Measurements from ENCODE around the gene C1orf198.

The C1orf198 gene

GRCh38 chr1:230797942-230798365 is 70.4 kb downstream of the C1orf198 start:
- Mint-ChIP-seq H3K27ac (no peak overlapping the region), H3K27me3 (peaks cover 3% of the 10 kb centered on the region), H3K4me1 (no peaks in the 10 kb centered on the region), H3K9me3 (no peaks in the 10 kb centered on the region), H3K36me3 (no peaks in the 10 kb centered on the region), H3K4me3 (no peak overlapping the region)

DNA sequence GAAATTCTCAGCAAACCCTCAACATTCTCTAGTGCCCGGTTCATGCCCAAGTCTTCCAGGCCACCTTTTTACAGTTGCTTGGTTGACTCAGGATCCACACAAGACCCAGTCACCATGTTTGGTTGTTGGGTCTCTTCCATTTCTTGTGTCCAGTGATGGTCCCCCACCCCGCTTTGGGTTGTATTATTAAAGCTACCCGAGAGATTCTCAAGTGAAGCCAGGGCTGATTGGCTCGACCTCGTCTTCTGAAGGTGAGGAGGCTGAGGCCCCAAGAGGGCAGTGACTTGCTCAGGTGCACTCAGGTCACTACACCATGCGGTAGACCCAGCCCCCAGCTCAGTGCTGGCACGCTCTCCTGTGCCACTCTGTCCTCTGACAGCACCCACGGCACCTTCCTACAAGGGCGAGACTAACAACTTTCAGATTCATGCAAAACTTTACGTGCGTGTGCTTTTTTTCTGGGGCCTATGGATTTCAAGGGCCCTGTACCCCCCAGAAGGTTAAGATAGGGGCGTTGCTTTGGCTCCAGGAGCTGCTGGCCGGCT is 70.9 kb downstream of the C1orf198 start:
- H3K27me3 Mint-ChIP-seq, result peaks cover 3% of the 10 kb centered on the region

DNA sequence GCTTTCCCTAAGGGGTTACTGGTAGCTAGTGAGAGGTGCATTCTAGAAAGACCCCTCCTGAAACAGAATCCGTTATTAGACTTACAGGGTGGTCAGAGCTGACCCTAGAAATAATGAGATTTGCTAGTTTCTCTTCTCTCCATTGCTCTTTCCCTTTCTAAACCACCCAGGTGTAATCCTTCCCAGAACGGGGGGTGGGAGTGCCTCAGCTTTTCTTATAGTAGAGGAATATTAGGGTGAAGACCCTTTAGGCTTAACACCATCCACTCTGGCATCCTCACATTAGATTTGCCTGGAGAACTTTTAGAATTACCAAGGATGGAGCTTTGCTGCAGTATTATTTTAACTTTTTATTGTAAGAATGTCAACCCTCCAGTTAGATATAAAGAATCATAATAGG is 71.7 kb downstream of the C1orf198 start:
- Mint-ChIP-seq H3K4me3 (no peak overlapping the region), H3K27ac (no peak overlapping the region), H3K36me3 (no peaks in the 10 kb centered on the region), H3K4me1 (no peaks in the 10 kb centered on the region), H3K27me3 (peaks cover 5% of the 10 kb centered on the region), H3K9me3 (no peaks in the 10 kb centered on the region)

More for the DNA sequence above, 70.9 kb downstream of the C1orf198 start:
- no peak overlapping the region for H3K4me3 Mint-ChIP-seq
- no peaks in the 10 kb centered on the region for H3K9me3 Mint-ChIP-seq
- no peaks in the 10 kb centered on the region for H3K36me3 Mint-ChIP-seq
- no peaks in the 10 kb centered on the region for H3K4me1 Mint-ChIP-seq
- no peak overlapping the region for H3K27ac Mint-ChIP-seq

DNA sequence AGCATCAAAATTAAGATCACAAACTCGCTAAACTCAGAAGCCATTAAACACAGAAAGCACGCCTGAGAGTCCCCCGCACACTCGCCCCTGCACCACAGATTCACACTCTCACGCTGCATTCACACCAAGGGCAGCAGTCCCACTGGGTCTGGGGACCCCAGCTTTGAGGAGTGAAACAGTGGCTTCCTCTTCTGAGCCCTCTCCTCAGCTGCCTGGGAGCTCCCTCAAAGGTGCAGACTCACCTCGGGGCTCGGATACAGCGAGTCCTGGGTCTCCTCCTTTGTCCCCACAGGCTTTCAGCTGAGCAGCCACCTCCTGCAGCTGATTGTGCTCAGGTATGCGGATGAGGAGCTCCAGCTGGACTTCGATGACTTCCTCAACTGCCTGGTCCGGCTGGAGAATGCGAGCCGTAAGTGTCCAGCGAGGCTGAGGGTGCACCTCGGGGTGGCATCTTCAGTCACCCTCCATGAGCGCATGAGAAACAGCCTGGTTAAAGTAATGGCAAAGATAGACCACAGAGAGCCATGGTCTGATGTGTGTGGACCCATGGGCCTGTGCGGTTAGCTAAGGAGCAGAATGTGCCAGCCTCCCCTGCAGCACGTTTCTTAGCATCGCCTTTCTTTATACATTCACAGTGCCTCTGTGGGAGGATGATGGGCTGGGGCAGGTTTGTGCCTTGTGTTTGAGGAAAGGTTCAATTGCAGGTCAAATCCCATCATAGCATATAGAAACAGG is 73.3 kb downstream of the C1orf198 start:
- Mint-ChIP-seq H3K4me3 (no peak overlapping the region), H3K4me1 (no peaks in the 10 kb centered on the region), H3K27me3 (peaks cover 5% of the 10 kb centered on the region), H3K27ac (no peak overlapping the region), H3K36me3 (no peaks in the 10 kb centered on the region), H3K9me3 (no peaks in the 10 kb centered on the region)

GRCh38 chr1:230794431-230794830 is 73.9 kb downstream of the C1orf198 start:
- H3K9me3 Mint-ChIP-seq, result no peaks in the 10 kb centered on the region
- no peak overlapping the region for H3K4me3 Mint-ChIP-seq
- H3K4me1 Mint-ChIP-seq, result no peaks in the 10 kb centered on the region
- no peak overlapping the region for H3K27ac Mint-ChIP-seq
- H3K36me3 Mint-ChIP-seq, result no peaks in the 10 kb centered on the region
- H3K27me3 Mint-ChIP-seq, result peaks cover 5% of the 10 kb centered on the region

- H3K27me3 Mint-ChIP-seq, result peaks cover 5% of the 10 kb centered on the region
- no peaks in the 10 kb centered on the region for H3K36me3 Mint-ChIP-seq
- H3K4me3 Mint-ChIP-seq, result no peak overlapping the region
- no peak overlapping the region for H3K27ac Mint-ChIP-seq
- no peaks in the 10 kb centered on the region for H3K9me3 Mint-ChIP-seq
- H3K4me1 Mint-ChIP-seq, result no peaks in the 10 kb centered on the region
Measured at GRCh38 chr1:230793463-230793745, 74.9 kb downstream of the C1orf198 start.

- H3K4me1 Mint-ChIP-seq, result no peaks in the 10 kb centered on the region
- no peak overlapping the region for H3K4me3 Mint-ChIP-seq
- no peak overlapping the region for H3K27ac Mint-ChIP-seq
- H3K9me3 Mint-ChIP-seq, result no peaks in the 10 kb centered on the region
- no peaks in the 10 kb centered on the region for H3K36me3 Mint-ChIP-seq
- peaks cover 5% of the 10 kb centered on the region for H3K27me3 Mint-ChIP-seq
Measured at GRCh38 chr1:230792691-230793462, 75.4 kb downstream of the C1orf198 start.

- no peaks in the 10 kb centered on the region for H3K36me3 Mint-ChIP-seq
- H3K4me3 Mint-ChIP-seq, result no peak overlapping the region
- no peaks in the 10 kb centered on the region for H3K9me3 Mint-ChIP-seq
- H3K27ac Mint-ChIP-seq, result no peak overlapping the region
- no peaks in the 10 kb centered on the region for H3K4me1 Mint-ChIP-seq
- H3K27me3 Mint-ChIP-seq, result peaks cover 2% of the 10 kb centered on the region
Measured at GRCh38 chr1:230791986-230792564, 76.2 kb downstream of the C1orf198 start.

DNA sequence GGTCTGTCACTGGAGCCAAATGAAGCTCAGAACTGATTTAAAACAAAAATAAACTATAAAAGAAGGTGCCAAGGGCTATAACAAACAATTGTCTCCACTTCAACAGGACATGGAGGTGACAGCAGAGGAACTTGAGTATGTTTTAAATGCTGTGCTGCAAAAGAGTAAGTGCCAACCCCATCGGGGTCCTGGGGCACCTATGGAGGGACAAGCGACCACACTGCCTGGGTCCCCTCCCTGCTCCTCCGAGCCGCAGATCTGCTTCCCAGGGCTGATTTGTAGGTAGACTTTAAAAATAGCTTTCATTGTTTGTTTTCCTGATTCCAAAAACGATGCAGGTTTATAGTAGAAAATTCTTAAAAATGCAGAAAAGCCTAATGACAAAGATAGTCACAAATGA is 78.3 kb downstream of the C1orf198 start:
- peaks cover 2% of the 10 kb centered on the region for H3K27me3 Mint-ChIP-seq
- H3K36me3 Mint-ChIP-seq, result no peaks in the 10 kb centered on the region
- no peak overlapping the region for H3K27ac Mint-ChIP-seq
- H3K4me1 Mint-ChIP-seq, result no peaks in the 10 kb centered on the region
- no peaks in the 10 kb centered on the region for H3K9me3 Mint-ChIP-seq
- H3K4me3 Mint-ChIP-seq, result no peak overlapping the region

GRCh38 chr1:230788561-230789275 is 79.6 kb downstream of the C1orf198 start:
- no peaks in the 10 kb centered on the region for H3K36me3 Mint-ChIP-seq
- H3K4me3 Mint-ChIP-seq, result no peak overlapping the region
- no peak overlapping the region for H3K27ac Mint-ChIP-seq
- H3K9me3 Mint-ChIP-seq, result no peaks in the 10 kb centered on the region
- H3K4me1 Mint-ChIP-seq, result no peaks in the 10 kb centered on the region
- H3K27me3 Mint-ChIP-seq, result peaks cover 2% of the 10 kb centered on the region

- Mint-ChIP-seq H3K27ac (no peak overlapping the region), H3K9me3 (no peaks in the 10 kb centered on the region), H3K27me3 (peaks cover 2% of the 10 kb centered on the region), H3K4me3 (no peak overlapping the region), H3K4me1 (no peaks in the 10 kb centered on the region), H3K36me3 (no peaks in the 10 kb centered on the region)
Measured at GRCh38 chr1:230787471-230787870, 80.8 kb downstream of the C1orf198 start.
